Measurements from ENCODE around the gene OCA2. TPM values are rescaled to one million over a fixed set of nuclear protein-coding genes. Genes with fewer than 3 reads are reported as not detected.

The OCA2 gene
- total RNA-seq, 4 donors from 2014 or later, result 7.0 to 53.1 (median 20.4) TPM

- no peak for DNase-seq (ENCODE audit: low spot score in 2 of 2)
- H3K4me3 ChIP-seq, result no peak overlapping the region
- no peaks in the 10 kb centered on the region for H3K4me1 ChIP-seq
- H3K9me3 ChIP-seq, result peaks cover 15% of the 10 kb centered on the region
- WGBS, result 65% methylated on average over 4 of the region's 4 CpGs
- TF ChIP-seq POLR2A (IDR thresholded peaks at IDR 0.05) (no peak), EP300 (IDR thresholded peaks at IDR 0.05) (no peak), CTCF (IDR thresholded peaks at IDR 0.05) (no peak), POLR2AphosphoS5 (IDR thresholded peaks at IDR 0.05) (no peak)
- no peaks in the 10 kb centered on the region for H3K27me3 ChIP-seq
- H3K27ac ChIP-seq, result no peak overlapping the region
- H3K36me3 ChIP-seq, result no peaks in the 10 kb centered on the region
Measured at GRCh38 chr15:27935328-27935727, 163.8 kb downstream of the OCA2 start.

GRCh38 chr15:27934782-27935181, 164.3 kb downstream of the OCA2 start:
- Histone ChIP-seq H3K9me3 (peaks cover 15% of the 10 kb centered on the region), H3K27me3 (no peaks in the 10 kb centered on the region), H3K4me3 (no peak overlapping the region), H3K36me3 (no peaks in the 10 kb centered on the region), H3K27ac (no peak overlapping the region), H3K4me1 (no peaks in the 10 kb centered on the region)
- DNase-seq (ENCODE audit: low spot score in 2 of 2), result no peak
- TF ChIP-seq CTCF (IDR thresholded peaks at IDR 0.05), result no peak
- TF ChIP-seq EP300 (IDR thresholded peaks at IDR 0.05), result no peak
- TF ChIP-seq POLR2AphosphoS5 (IDR thresholded peaks at IDR 0.05), result no peak
- TF ChIP-seq POLR2A (IDR thresholded peaks at IDR 0.05), result no peak
- 69% methylated on average over 9 of the region's 9 CpGs for WGBS

- WGBS, result 80% methylated on average over 6 of the region's 6 CpGs
- H3K27me3 ChIP-seq, result no peaks in the 10 kb centered on the region
- no peaks in the 10 kb centered on the region for H3K36me3 ChIP-seq
- no peak overlapping the region for H3K27ac ChIP-seq
- no peak for DNase-seq (ENCODE audit: low spot score in 2 of 2)
- no peak overlapping the region for H3K4me3 ChIP-seq
- peaks cover 15% of the 10 kb centered on the region for H3K9me3 ChIP-seq
- no peaks in the 10 kb centered on the region for H3K4me1 ChIP-seq
- TF ChIP-seq POLR2AphosphoS5 (IDR thresholded peaks at IDR 0.05), result no peak
- TF ChIP-seq POLR2A (IDR thresholded peaks at IDR 0.05), result no peak
- TF ChIP-seq EP300 (IDR thresholded peaks at IDR 0.05), result no peak
- TF ChIP-seq CTCF (IDR thresholded peaks at IDR 0.05), result no peak
Measured at GRCh38 chr15:27933562-27933961, 165.6 kb downstream of the OCA2 start.

GRCh38 chr15:27932600-27932999, 166.5 kb downstream of the OCA2 start:
- no peak for TF ChIP-seq EP300 (IDR thresholded peaks at IDR 0.05)
- Histone ChIP-seq H3K9me3 (peaks cover 15% of the 10 kb centered on the region), H3K36me3 (no peaks in the 10 kb centered on the region), H3K27me3 (no peaks in the 10 kb centered on the region), H3K27ac (no peak overlapping the region), H3K4me1 (no peaks in the 10 kb centered on the region), H3K4me3 (no peak overlapping the region)
- WGBS, result 88% methylated on average over 3 of the region's 3 CpGs
- no peak for DNase-seq (ENCODE audit: low spot score in 2 of 2)

- WGBS, result 42% methylated on average over 1 of the region's 1 CpG
- H3K4me3 ChIP-seq, result no peak overlapping the region
- DNase-seq (ENCODE audit: low spot score in 2 of 2), result no peak
- H3K27me3 ChIP-seq, result no peaks in the 10 kb centered on the region
- TF ChIP-seq POLR2AphosphoS5 (IDR thresholded peaks at IDR 0.05), result no peak
- TF ChIP-seq CTCF (IDR thresholded peaks at IDR 0.05), result no peak
- no peak for TF ChIP-seq EP300 (IDR thresholded peaks at IDR 0.05)
- TF ChIP-seq POLR2A (IDR thresholded peaks at IDR 0.05), result no peak
- no peaks in the 10 kb centered on the region for H3K4me1 ChIP-seq
- no peak overlapping the region for H3K27ac ChIP-seq
- H3K36me3 ChIP-seq, result no peaks in the 10 kb centered on the region
- H3K9me3 ChIP-seq, result peaks cover 11% of the 10 kb centered on the region
Measured at GRCh38 chr15:27928386-27928785, 170.7 kb downstream of the OCA2 start.

- H3K27me3 ChIP-seq, result no peaks in the 10 kb centered on the region
- no peak for DNase-seq (ENCODE audit: low spot score in 2 of 2)
- H3K4me3 ChIP-seq, result no peak overlapping the region
- no peaks in the 10 kb centered on the region for H3K36me3 ChIP-seq
- peaks cover 5% of the 10 kb centered on the region for H3K9me3 ChIP-seq
- no peak overlapping the region for H3K27ac ChIP-seq
- TF ChIP-seq POLR2AphosphoS5 (IDR thresholded peaks at IDR 0.05) (no peak), POLR2A (IDR thresholded peaks at IDR 0.05) (no peak), EP300 (IDR thresholded peaks at IDR 0.05) (no peak), CTCF (IDR thresholded peaks at IDR 0.05) (no peak)
- no peaks in the 10 kb centered on the region for H3K4me1 ChIP-seq
- 81% methylated on average over 3 of the region's 3 CpGs for WGBS
Measured at GRCh38 chr15:27912283-27912682, 186.8 kb downstream of the OCA2 start.
